OCI-LY3 (cell line): ENCODE results near the gene DNAL1.

Source experiments
- H2AFZ ChIP-seq: fragments of 200-600, 300-600 bp; shearing (Covaris generic); 2 replicates; pipeline ENCODE4 v1.6.0; 2014; ENCODE audit warnings: antibody characterized with exemption, low read depth, low read length
- H3K27ac ChIP-seq: fragments of 200-600, 300-600 bp; sonication (generic); 2 replicates; pipeline ENCODE4 v1.5.1; 2014; ENCODE audit warnings: mild to moderate bottlenecking, low read length, moderate library complexity, mixed read lengths
- H3K27me3 ChIP-seq: fragments of 200-600, 300-600 bp; sonication (generic); 2 replicates; pipeline ENCODE4 v1.6.1; 2014; ENCODE audit warnings: low read depth, low read length, mixed read lengths
- H3K36me3 ChIP-seq: fragments of 200-600, 300-600 bp; sonication (generic); replicated peaks from 2 replicates; pipeline ENCODE3; 2014; ENCODE audit warnings: low read depth, low read length, mixed read lengths
- H3K4me1 ChIP-seq: fragments of 300-600, 200-600 bp; sonication (generic); 2 replicates; pipeline ENCODE4 v1.6.1; 2014; ENCODE audit warnings: low read length, mixed read lengths
- H3K4me2 ChIP-seq: fragments of 200-600, 300-600 bp; sonication (generic); 2 replicates; pipeline ENCODE4 v1.6.1; 2014; ENCODE audit warnings: low read length, mixed read lengths
- H3K4me3 ChIP-seq: fragments of 300-600, 200-600 bp; sonication (generic); 2 replicates; pipeline ENCODE4 v1.5.1; 2014; ENCODE audit warnings: antibody characterized with exemption, mild to moderate bottlenecking, low read length, moderate library complexity
- H3K79me2 ChIP-seq: fragments of 300-600, 200-600 bp; shearing (Covaris generic); 2 replicates; pipeline ENCODE4 v1.6.1; 2014; ENCODE audit warnings: mild to moderate bottlenecking, low read length, mixed read lengths
- H3K9ac ChIP-seq: fragments of 300-600, 200-600 bp; shearing (Covaris generic); 2 replicates; pipeline ENCODE4 v1.6.0; 2014; ENCODE audit warnings: mild to moderate bottlenecking, low read length, moderate library complexity
- H3K9me3 ChIP-seq: fragments of 200-600, 300-600 bp; shearing (Covaris generic); 2 replicates; pipeline ENCODE4 v1.6.1; 2014; ENCODE audit warnings: low read length, mixed read lengths; ENCODE audit not compliant: insufficient read depth
- H4K20me1 ChIP-seq: fragments of 200-600, 300-600 bp; sonication (generic); 2 replicates; pipeline ENCODE4 v1.6.1; 2016; ENCODE audit warnings: low read length, mixed read lengths; ENCODE audit not compliant: insufficient read depth
- EZH2phosphoT487 ChIP-seq: fragments of 200-600 bp; shearing (Covaris generic); IDR thresholded peaks from 2 replicates; pipeline ENCODE4 v1.6.1; 2018; ENCODE audit warnings: antibody characterized with exemption, mixed run types, low read depth
- TF ChIP-seq, protein P1 (sequence below): fragments of 200-600, 300-600 bp; sonication (generic); IDR thresholded peaks from 2 replicates; pipeline ENCODE4 v1.5.1; 2014; ENCODE audit warnings: antibody characterized with exemption, low read length, low read depth

Gene DNAL1

DNA sequence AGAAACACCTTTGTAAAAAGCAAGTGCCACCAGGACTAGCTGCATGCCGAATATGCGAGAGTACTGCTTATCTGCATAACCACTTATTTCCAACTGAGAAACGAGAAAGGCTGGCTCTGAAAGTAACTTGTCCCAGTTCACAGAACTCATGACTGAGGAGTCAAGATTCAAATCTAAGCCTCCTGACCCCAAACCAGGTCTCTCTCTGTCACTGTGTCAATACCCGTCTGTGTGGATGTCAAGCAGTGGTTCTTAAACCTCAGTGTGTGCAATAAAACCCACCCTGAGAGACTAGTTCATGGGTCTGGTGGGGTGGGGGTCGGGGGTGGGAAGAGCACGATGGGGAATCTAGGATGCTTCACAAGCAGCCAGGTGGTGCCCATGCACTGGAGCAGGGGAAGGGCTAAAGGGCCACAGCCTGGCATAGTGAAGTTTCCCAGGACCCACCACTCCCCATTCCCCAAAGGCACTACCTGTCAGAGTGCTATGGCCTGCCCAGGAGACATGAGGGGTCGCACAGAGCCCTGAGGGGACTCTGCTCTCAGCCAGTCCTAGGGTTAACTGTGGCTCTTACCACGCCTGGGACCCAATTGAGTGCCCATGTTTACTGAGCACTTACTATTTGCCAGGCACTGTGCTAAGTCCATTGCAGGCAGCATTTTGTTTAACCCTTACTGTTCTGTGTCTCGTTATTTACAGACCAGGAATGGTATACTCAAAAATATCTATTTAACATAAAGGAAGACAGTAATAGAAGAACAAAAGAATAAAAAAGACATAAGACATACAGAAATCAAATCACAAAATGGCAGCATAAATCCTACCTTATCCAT lies 102.8 kb downstream of the DNAL1 start:
- Histone ChIP-seq H3K4me3 (no peak overlapping the region), H3K9ac (no peak overlapping the region), H4K20me1 (peaks cover 99% of the 10 kb centered on the region), H3K27me3 (no peaks in the 10 kb centered on the region), H3K36me3 (peaks cover 29% of the 10 kb centered on the region), H3K27ac (no peak overlapping the region), H3K4me1 (peaks cover 47% of the 10 kb centered on the region), H3K9me3 (no peaks in the 10 kb centered on the region), H3K4me2 (no peak overlapping the region), H2AFZ (no peak overlapping the region), H3K79me2 (peaks cover 100% of the 10 kb centered on the region)
- no peak for TF ChIP-seq EZH2phosphoT487
- TF ChIP-seq, protein P1, sequence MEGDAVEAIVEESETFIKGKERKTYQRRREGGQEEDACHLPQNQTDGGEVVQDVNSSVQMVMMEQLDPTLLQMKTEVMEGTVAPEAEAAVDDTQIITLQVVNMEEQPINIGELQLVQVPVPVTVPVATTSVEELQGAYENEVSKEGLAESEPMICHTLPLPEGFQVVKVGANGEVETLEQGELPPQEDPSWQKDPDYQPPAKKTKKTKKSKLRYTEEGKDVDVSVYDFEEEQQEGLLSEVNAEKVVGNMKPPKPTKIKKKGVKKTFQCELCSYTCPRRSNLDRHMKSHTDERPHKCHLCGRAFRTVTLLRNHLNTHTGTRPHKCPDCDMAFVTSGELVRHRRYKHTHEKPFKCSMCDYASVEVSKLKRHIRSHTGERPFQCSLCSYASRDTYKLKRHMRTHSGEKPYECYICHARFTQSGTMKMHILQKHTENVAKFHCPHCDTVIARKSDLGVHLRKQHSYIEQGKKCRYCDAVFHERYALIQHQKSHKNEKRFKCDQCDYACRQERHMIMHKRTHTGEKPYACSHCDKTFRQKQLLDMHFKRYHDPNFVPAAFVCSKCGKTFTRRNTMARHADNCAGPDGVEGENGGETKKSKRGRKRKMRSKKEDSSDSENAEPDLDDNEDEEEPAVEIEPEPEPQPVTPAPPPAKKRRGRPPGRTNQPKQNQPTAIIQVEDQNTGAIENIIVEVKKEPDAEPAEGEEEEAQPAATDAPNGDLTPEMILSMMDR, result no peak

DNA sequence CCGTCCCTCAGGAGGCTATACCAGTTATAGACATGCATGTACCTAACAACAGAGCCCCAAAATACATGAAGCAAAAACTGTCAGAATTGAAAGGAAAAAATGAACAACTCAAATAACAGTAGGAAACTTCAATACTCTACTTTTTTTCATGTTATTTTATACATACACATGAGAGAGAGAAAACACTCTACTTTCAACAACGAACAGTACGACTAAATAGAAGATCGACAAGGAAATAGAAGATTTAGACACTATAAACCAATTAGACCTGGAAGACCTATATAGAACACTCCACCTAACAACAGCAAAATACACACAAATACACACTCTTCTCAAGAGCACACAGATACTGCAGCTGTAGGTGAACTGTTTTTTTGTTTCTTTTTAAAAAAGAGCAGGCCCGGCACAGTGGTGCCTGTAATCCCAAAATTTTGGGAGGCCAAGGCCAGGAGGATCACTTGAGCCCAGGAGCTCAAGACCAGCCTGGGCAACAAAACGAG lies 104.1 kb downstream of the DNAL1 start:
- peaks cover 99% of the 10 kb centered on the region for H4K20me1 ChIP-seq
- TF ChIP-seq EZH2phosphoT487, result no peak
- TF ChIP-seq, protein P1, result no peak
- H3K27ac ChIP-seq, result no peak overlapping the region
- H3K4me3 ChIP-seq, result no peak overlapping the region
- H3K27me3 ChIP-seq, result no peaks in the 10 kb centered on the region
- peaks cover 47% of the 10 kb centered on the region for H3K4me1 ChIP-seq
- H3K36me3 ChIP-seq, result peaks cover 31% of the 10 kb centered on the region
- H3K9ac ChIP-seq, result no peak overlapping the region
- H3K4me2 ChIP-seq, result no peak overlapping the region
- no peaks in the 10 kb centered on the region for H3K9me3 ChIP-seq
- H2AFZ ChIP-seq, result no peak overlapping the region
- H3K79me2 ChIP-seq, result peaks cover 100% of the 10 kb centered on the region

GRCh38 chr14:73749706-73750530 lies 105.1 kb downstream of the DNAL1 start:
- H4K20me1 ChIP-seq, result peaks cover 99% of the 10 kb centered on the region
- H3K27ac ChIP-seq, result no peak overlapping the region
- no peak overlapping the region for H3K4me2 ChIP-seq
- no peak overlapping the region for H3K9ac ChIP-seq
- no peak overlapping the region for H2AFZ ChIP-seq
- no peaks in the 10 kb centered on the region for H3K27me3 ChIP-seq
- peaks cover 100% of the 10 kb centered on the region for H3K79me2 ChIP-seq
- H3K4me3 ChIP-seq, result no peak overlapping the region
- H3K4me1 ChIP-seq, result peaks cover 47% of the 10 kb centered on the region
- TF ChIP-seq, protein P1, result no peak
- TF ChIP-seq EZH2phosphoT487, result no peak
- peaks cover 31% of the 10 kb centered on the region for H3K36me3 ChIP-seq
- H3K9me3 ChIP-seq, result no peaks in the 10 kb centered on the region

- Histone ChIP-seq H3K27ac (no peak overlapping the region), H3K27me3 (no peaks in the 10 kb centered on the region), H3K4me1 (peaks cover 53% of the 10 kb centered on the region), H3K79me2 (peaks cover 100% of the 10 kb centered on the region), H3K9ac (no peak overlapping the region), H3K9me3 (no peaks in the 10 kb centered on the region), H3K4me2 (no peak overlapping the region), H3K4me3 (no peak overlapping the region), H4K20me1 (peaks cover 99% of the 10 kb centered on the region), H2AFZ (no peak overlapping the region), H3K36me3 (peaks cover 31% of the 10 kb centered on the region)
- no peak for TF ChIP-seq EZH2phosphoT487
- TF ChIP-seq, protein P1, result no peak
Measured at GRCh38 chr14:73750531-73750901, 105.7 kb downstream of the DNAL1 start.
